Keratinocyte (primary cell): ENCODE results near the gene DMRT2.

Experiments
- EZH2 ChIP-seq: IDR thresholded peaks from one replicate; pipeline ENCODE4 v1.6.1; 2012; ENCODE audit warnings: inconsistent platforms, mild to moderate bottlenecking, low read length, moderate library complexity
- TF ChIP-seq, protein P1 (sequence below), 3 experiments: IDR thresholded peaks in 1 of 3; conservative IDR thresholded peaks in 1 of 3; optimal IDR thresholded peaks in 1 of 3; 2 replicates in 2 of 3; 3 replicates in 1 of 3; pipeline versions ENCODE3 to v1.5.1; 2011; ENCODE audit warnings: low read length in 3 of 3, mild to moderate bottlenecking in 3 of 3, moderate library complexity in 2 of 3, control low read depth in 1 of 3, inconsistent platforms in 1 of 3; ENCODE audit not compliant: insufficient read depth in 2 of 3; ENCODE audit errors: extremely low read depth in 1 of 3

DNA sequence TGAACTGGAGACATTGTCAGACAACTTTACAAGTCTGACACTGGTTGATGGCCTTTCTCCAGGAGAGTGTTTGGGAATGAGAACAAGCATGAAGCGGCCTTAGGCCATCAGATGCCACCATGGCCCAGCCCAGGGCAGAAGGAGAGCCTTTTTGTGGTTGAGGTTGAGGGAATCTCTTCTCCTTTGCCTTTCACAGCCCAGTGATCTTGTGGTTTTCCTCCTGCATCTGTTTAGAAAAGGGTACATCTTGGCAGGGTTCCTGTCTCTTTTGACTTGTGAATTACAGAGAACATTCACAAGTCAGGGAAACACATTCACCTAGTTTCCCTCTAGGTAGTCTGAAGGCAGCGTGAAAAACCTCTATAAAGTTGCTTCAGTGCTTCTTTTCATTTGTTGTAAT is 27.5 kb downstream of the DMRT2 start:
- TF ChIP-seq, protein P1, sequence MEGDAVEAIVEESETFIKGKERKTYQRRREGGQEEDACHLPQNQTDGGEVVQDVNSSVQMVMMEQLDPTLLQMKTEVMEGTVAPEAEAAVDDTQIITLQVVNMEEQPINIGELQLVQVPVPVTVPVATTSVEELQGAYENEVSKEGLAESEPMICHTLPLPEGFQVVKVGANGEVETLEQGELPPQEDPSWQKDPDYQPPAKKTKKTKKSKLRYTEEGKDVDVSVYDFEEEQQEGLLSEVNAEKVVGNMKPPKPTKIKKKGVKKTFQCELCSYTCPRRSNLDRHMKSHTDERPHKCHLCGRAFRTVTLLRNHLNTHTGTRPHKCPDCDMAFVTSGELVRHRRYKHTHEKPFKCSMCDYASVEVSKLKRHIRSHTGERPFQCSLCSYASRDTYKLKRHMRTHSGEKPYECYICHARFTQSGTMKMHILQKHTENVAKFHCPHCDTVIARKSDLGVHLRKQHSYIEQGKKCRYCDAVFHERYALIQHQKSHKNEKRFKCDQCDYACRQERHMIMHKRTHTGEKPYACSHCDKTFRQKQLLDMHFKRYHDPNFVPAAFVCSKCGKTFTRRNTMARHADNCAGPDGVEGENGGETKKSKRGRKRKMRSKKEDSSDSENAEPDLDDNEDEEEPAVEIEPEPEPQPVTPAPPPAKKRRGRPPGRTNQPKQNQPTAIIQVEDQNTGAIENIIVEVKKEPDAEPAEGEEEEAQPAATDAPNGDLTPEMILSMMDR (optimal IDR thresholded peaks at IDR 0.05 in 1 of 3, IDR thresholded peaks at IDR 0.05 in 1 of 3, conservative IDR thresholded peaks at IDR 0.05 in 1 of 3; ENCODE audit: extremely low read depth in 1 of 3, insufficient read depth in 2 of 3, low read length in 3 of 3) = no peak
- TF ChIP-seq EZH2 = no peak
